Measurements from ENCODE around the gene RFWD3.
A peak's percentile ranks its signal among the peaks of the same experiment; 100 is the strongest.
"Not testable (repeated sequence)": the region's sequence is repeated elsewhere in the genome, so short reads cannot be mapped to it uniquely, and the experiment has no call there.

The RFWD3 gene

GRCh38 chr16:74660383-74660782, 6.3 kb downstream of the RFWD3 start:
- DNase-seq, result no peak

DNA sequence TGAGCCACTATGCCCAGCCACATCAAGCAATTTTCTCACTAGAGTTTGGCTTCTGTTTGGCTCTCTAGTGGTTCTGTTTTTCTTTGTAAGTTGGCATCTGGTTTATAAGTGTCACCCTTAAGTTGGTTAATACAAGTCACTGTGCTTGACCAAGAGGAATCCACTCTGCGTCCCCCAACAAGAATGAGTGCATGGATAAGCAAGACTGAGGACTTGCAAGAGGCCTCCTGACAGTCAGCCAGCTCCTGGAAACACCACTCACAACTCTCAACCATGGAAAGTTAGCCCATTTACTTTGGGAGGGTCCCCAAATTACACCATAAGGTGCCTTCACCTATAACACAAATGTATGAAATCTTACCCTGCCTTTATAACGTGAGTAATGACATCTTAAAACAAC, 7.6 kb downstream of the RFWD3 start:
- DNase-seq, result no peak

GRCh38 chr16:74657870-74658642, 8.6 kb downstream of the RFWD3 start:
- DNase-seq, result no peak

DNA sequence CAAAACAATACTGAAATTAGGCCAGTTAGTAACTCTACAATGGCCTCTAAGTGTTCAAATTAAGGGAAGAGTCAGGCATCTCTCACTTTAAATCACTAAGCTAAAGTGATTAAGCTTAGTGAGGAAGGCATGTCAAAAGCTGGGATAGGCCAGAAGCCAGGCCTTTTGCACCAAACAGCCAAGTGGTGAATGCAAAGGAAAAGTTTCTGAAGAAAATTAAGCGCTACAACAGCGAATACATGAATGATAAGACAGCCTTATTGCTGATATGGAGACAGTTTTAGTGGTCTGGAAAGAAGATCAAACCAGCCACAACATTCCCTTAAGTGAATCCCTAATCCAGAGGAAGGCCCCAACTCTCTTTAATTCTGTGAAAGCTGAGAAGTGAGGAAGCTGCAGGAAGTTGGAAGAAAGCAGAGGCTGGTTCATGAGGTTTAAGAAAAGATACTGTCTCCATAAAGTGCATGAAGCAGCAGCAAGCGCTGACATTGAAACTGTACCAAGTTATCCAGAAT, 12.1 kb downstream of the RFWD3 start:
- no peak for DNase-seq

- not testable (repeated sequence) for DNase-seq
Measured at GRCh38 chr16:74652883-74653282, 13.8 kb downstream of the RFWD3 start.

- DNase-seq, result no peak
Measured at GRCh38 chr16:74652249-74652648, 14.4 kb downstream of the RFWD3 start.

DNA sequence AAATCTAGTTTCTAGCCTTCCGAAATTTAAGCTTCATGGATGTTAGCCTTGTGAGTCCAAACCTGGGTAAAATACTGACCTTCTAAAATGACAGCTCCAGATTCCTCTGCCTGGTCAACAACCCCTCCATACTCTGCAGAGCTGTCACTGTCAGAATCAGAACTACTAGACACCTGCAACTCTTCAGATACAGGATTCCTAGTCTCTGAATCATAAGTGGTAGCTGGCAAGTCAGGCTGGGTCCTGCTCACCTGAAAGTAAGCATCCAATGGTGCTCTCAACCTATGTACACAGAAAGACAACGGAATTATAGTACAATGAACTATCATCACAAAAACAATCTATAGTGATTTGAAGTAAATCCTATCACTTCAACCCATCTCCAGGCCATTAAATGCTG, 14.8 kb downstream of the RFWD3 start:
- no peak for DNase-seq

- no peak for DNase-seq
Measured at GRCh38 chr16:74650966-74651567, 15.6 kb downstream of the RFWD3 start.

DNA sequence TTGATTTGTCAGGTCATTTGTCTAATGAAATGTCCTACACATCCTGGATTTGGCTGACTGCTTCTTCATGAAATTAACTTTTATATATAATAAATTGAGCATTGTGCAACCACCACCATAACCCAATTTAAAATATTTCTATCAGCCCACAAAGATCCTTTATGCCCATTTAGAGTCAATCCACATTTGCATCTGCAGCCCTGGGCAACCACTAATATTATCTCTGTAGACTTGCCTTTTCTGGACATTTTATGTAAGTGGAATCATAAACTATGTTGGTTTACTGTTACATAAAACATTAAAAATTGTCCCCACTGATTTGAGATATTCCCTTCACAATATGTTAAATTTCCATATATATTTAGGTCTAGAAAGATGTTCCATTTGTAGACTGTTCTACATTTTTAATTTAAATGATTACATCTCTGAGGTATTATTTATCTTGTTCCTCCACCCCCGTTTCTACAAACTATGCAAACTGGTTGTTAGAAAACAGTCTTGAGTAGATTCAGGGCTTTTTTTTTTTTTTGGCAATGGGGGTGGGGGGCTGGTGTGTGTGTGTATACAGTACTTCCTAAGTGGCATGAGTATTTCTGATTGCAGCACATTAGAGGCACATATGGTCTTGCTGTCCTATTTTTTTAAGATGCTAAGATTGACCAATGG, 16.7 kb downstream of the RFWD3 start:
- no peak for DNase-seq

GRCh38 chr16:74641969-74642368, 24.7 kb downstream of the RFWD3 start:
- no peak for DNase-seq

DNA sequence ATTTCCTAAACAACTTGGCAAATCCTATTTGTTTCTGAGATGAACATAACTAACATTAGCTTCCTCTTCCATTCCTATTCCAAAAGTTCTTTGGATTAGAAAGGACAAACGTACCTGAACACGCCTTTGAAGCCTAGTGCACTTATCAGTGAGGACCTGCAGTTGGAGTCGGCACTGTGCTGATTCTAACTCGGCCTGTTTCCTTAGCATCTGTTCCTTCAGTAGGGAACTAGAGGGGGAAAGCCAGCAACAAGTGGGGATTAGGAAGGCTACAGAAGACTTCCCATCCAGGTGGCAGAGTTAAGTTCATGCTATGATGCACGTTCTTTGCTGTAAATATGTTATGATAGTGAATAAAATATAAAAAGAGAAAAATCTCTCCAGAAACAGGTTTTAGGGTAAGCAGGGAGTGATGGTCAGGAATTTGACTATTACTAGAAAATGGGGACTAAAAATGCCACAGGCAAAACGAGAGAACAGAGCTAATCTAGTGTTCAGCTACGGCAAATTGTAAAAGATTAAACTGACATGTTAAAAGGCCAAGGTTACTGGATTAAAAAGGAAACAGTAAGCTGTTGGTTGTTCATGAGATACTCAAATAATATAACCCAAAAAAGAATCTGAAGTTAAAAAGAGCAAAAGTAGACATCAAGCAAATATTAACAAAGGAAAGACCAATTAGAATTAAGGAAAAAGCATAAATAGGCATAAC, 28.8 kb downstream of the RFWD3 start:
- DNase-seq, result no peak

DNA sequence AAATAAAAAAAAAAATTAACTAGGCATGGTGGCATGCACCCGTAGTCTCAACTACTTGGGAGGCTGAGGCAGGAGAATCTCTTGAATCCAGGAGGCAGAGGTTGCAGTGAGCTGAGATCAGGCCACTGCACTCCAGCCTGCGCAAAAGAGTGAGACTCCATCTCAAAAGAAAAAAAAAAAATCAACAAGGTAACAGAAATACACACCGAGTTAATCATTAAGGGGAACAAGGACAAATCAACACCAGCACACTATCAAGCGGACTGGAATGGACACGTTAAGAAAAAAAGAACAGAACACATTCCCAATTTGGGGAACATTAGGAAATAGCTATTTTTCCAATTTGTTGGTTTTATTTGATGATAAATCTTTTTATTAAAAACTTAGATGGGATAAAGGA, 31.4 kb downstream of the RFWD3 start:
- DNase-seq, result no peak

- DNase-seq, result no peak
Measured at GRCh38 chr16:74633686-74634085, 33.0 kb downstream of the RFWD3 start.

- no peak for DNase-seq
Measured at GRCh38 chr16:74627506-74628220, 39.0 kb downstream of the RFWD3 start.

DNA sequence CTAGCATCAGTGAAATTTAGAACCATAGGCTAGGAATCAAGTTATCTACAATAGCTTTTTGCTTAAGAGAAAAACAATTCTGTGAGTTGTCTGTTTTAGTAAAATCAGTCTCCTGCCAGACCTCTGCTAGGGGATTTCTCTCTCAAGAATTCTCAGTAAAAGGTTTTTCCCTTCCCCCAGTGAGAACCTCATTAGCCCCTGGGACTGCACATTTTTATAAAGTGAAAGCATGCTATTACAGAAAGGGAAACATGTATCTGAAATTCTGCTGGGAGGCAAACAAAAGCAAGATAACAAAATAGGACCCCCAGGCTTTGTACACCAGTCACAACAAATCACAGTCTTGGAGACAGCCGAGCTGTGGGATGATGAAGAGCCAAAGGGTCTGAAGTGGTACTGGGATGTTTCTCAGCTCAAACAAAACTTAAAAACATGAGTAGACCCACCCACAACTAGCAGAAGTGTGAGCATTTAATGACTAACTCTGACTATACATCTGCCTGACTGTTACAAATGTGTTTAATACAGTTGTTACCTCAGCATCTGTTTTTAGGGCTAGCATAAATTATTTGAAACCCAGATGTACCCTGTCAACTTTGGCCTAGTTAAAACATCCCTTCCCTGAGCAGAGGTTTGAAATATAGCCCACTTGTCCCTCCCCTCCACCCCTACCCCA, 39.8 kb downstream of the RFWD3 start:
- DNase-seq, result no peak

GRCh38 chr16:74625500-74626350, 41.0 kb downstream of the RFWD3 start:
- no peak for DNase-seq

DNA sequence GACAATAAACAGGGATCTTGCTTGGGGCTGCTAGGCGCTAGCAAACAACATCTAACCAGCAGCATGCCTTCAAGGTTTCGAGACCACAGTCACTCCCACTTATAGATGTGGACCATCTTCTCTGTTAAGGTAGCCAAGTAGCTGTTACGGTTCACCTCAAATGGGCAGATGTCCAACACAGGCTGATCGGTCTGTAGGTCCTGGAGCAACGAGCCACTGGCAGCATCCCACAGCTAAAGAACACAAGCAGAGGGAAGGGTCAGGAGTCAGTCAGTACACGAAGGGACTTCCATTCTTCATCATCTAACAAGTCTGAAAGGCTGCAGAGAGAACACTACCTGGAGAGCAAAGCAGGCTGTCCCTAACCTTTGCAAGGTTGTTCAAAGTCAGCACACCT, 42.8 kb downstream of the RFWD3 start:
- no peak for DNase-seq

- DNase-seq, result peak; percentile 9
Measured at GRCh38 chr16:74623214-74623838, 43.4 kb downstream of the RFWD3 start.

DNA sequence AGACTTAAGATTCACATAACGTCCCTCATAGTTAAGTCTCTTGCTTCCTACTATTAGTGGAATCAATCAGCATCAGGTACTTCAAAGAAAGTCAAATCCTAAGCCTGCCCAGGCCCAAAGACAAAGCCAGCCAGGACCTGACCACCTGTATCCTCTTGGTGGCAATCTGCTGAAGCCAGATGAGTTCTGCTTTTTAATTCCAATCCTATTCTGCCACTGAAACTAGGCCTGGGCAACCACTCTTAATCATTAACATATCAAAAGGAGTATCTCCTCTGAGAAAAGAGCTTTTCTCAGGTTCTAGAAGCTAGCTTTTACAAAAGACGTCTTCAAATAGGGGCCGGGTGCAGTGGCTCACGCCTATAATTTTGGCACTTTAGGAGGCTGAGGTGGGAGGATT, 44.7 kb downstream of the RFWD3 start:
- DNase-seq, result no peak

DNA sequence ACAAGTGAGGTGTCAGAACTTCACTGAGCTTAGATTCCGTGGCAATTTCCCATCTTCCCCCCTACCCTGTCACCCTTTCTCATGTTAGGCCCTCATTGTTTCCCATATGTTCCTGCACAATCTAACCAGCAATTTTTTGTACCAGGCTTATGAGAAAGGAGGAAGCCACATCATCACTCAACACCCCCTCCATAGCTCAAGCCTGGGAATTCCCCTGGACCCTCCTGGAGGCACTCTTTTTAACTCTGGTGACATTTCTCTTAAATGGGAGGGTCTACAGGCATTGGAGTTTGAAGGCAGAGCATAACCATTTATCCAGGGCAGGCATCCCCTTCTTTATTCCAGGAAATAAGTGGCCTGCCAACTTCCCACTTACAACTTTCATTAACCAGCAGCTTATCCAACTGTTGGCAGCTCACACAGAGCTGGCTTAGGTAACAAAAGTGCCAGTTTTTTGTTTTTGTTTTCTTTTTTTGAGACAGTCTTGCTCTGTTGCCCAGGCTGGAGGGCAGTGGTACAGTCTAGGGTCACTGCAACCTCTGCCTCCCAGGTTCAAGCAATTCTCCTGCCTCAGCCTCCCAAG, 49.4 kb downstream of the RFWD3 start:
- no peak for DNase-seq

Data from DMS79 treated with DMSO at 0.1 percent for 48 hours (cell line).